Esophagus squamous epithelium (tissue), 4 donors: ENCODE measurements around the gene TBC1D26.

Experiments used
- POLR2A ChIP-seq, 4 donors: fragments of 450-650 bp; IDR thresholded peaks; one replicate each; pipeline ENCODE4 v1.6.1; 2017; ENCODE audit warnings: antibody characterized with exemption in 4 of 4, mild to moderate bottlenecking in 4 of 4, moderate library complexity in 3 of 4
- TF ChIP-seq, protein P1 (sequence below), 6 experiments: fragments of 450-650 bp in 4 of 6; fragments of 200-600 bp in 2 of 6; sonication (generic) in 2 of 6; IDR thresholded peaks; one replicate each; pipeline ENCODE4 v1.5.1; 2016 to 2019; ENCODE audit warnings: antibody characterized with exemption in 6 of 6, mild to moderate bottlenecking in 4 of 6, moderate library complexity in 4 of 6

DNA sequence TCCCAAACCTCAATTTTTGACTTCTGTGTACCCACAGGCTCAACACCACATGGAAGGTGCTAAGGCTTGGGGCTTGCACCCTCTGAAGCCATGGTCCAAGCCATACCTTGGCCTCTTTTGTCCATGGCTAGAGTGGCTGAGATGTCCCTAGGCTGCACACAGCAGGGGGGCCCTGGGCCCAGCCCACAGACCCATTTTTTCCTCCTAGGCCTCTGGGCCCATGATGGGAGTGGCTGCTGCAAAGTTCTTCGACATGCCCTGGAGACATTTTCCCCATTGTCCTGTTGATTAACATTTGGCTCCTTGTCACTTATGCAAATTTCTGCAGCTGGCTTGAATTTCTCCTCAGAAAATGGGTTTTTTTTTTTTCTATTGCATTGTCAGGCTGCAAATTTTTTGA is 47.0 kb downstream of the TBC1D26 start:
- TF ChIP-seq POLR2A (IDR thresholded peaks at IDR 0.05) = no peak
- TF ChIP-seq, protein P1, sequence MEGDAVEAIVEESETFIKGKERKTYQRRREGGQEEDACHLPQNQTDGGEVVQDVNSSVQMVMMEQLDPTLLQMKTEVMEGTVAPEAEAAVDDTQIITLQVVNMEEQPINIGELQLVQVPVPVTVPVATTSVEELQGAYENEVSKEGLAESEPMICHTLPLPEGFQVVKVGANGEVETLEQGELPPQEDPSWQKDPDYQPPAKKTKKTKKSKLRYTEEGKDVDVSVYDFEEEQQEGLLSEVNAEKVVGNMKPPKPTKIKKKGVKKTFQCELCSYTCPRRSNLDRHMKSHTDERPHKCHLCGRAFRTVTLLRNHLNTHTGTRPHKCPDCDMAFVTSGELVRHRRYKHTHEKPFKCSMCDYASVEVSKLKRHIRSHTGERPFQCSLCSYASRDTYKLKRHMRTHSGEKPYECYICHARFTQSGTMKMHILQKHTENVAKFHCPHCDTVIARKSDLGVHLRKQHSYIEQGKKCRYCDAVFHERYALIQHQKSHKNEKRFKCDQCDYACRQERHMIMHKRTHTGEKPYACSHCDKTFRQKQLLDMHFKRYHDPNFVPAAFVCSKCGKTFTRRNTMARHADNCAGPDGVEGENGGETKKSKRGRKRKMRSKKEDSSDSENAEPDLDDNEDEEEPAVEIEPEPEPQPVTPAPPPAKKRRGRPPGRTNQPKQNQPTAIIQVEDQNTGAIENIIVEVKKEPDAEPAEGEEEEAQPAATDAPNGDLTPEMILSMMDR (IDR thresholded peaks at IDR 0.05) = no peak
